HepG2 (cell line): Measurements from ENCODE around the gene KIF3C. TPM values are rescaled to one million over a fixed set of nuclear protein-coding genes. Genes with fewer than 3 reads are reported as not detected.
A peak's percentile ranks its signal among the peaks of the same experiment; 100 is the strongest.

ENCODE experiments used
- CBX5 ChIP-seq: sonication (generic); formaldehyde crosslinking; IDR thresholded peaks from 2 replicates; pipeline ENCODE4 v1.4.0; 2020; ENCODE audit warnings: missing genetic modification reagents, borderline replicate concordance
- DNMT3B ChIP-seq: conservative IDR thresholded peaks from 2 replicates; pipeline ENCODE4 v1.6.1; 2016; ENCODE audit warnings: missing biosample characterization, control low read depth
- FOSL2 ChIP-seq: sonication (generic); formaldehyde crosslinking; IDR thresholded peaks from 2 replicates; pipeline ENCODE4 v1.4.0; 2020; ENCODE audit warnings: missing genetic modification reagents
- FOXO1 ChIP-seq: sonication (generic); formaldehyde crosslinking; IDR thresholded peaks from 2 replicates; pipeline ENCODE4 v1.4.0; 2020; ENCODE audit warnings: missing genetic modification reagents
- HOXA3 ChIP-seq: sonication (generic); formaldehyde crosslinking; IDR thresholded peaks from 2 replicates; pipeline ENCODE4 v1.5.0; 2020; ENCODE audit warnings: missing genetic modification reagents
- IKZF1 ChIP-seq: fragments of 450-650 bp; IDR thresholded peaks from 2 replicates; pipeline ENCODE4 v1.7.1; 2016
- IKZF5 ChIP-seq: IDR thresholded peaks from 2 replicates; pipeline ENCODE4 v1.6.1; 2018; ENCODE audit warnings: missing genetic modification reagents, mild to moderate bottlenecking, missing compliant biosample characterization
- KLF16 ChIP-seq, 2 experiments: sonication (generic) in 1 of 2; formaldehyde crosslinking in 1 of 2; IDR thresholded peaks; 2 replicates each; pipeline versions ENCODE4 v1.6.1 to v1.8.0; 2016 to 2023; ENCODE audit warnings: missing genetic modification reagents in 2 of 2, missing compliant biosample characterization in 1 of 2
- KLF6 ChIP-seq: IDR thresholded peaks from 2 replicates; pipeline ENCODE4 v1.8.0; 2016; ENCODE audit warnings: missing biosample characterization, missing genetic modification reagents
- MED1 ChIP-seq: sonication (generic); formaldehyde crosslinking; IDR thresholded peaks from 2 replicates; pipeline ENCODE4 v1.4.0; 2020; ENCODE audit warnings: missing genetic modification reagents
- NCOA2 ChIP-seq: sonication (generic); formaldehyde crosslinking; IDR thresholded peaks from 2 replicates; pipeline ENCODE4 v1.8.0; 2022; ENCODE audit warnings: inconsistent platforms
- PATZ1 ChIP-seq: sonication (generic); formaldehyde crosslinking; IDR thresholded peaks from 2 replicates; pipeline ENCODE4 v1.4.0; 2020; ENCODE audit warnings: missing genetic modification reagents
- POGZ ChIP-seq: sonication (generic); formaldehyde crosslinking; IDR thresholded peaks from 2 replicates; pipeline ENCODE4 v1.4.0; 2020; ENCODE audit warnings: mild to moderate bottlenecking, missing genetic modification reagents
- SOX13 ChIP-seq, 3 experiments: fragments of 450-650 bp in 1 of 3; sonication (generic) in 1 of 3; formaldehyde crosslinking in 1 of 3; IDR thresholded peaks in 2 of 3; conservative IDR thresholded peaks in 1 of 3; 2 replicates each; pipeline versions ENCODE4 v1.5.0 to v1.6.1; 2016 to 2020; ENCODE audit warnings: antibody characterized with exemption in 1 of 3, mild to moderate bottlenecking in 1 of 3, missing compliant biosample characterization in 1 of 3, missing genetic modification reagents in 1 of 3, moderate library complexity in 1 of 3
- SRY ChIP-seq: sonication (generic); formaldehyde crosslinking; IDR thresholded peaks from 2 replicates; pipeline ENCODE4 v1.8.0; 2022; ENCODE audit warnings: mild to moderate bottlenecking, missing genetic modification reagents
- TBX2 ChIP-seq: sonication (generic); formaldehyde crosslinking; IDR thresholded peaks from 2 replicates; pipeline ENCODE4 v1.5.0; 2020; ENCODE audit warnings: missing genetic modification reagents, mild to moderate bottlenecking, borderline replicate concordance
- TFAP4 ChIP-seq: sonication (generic); IDR thresholded peaks from 2 replicates; pipeline ENCODE4 v1.6.1; 2016; ENCODE audit warnings: low read depth, borderline replicate concordance
- XRCC5 ChIP-seq: fragments of 200-400 bp; formaldehyde crosslinking; optimal IDR thresholded peaks from 2 replicates; pipeline ENCODE3; 2017; ENCODE audit warnings: mild to moderate bottlenecking, low read length
- ZBTB25 ChIP-seq: IDR thresholded peaks from 2 replicates; pipeline ENCODE4 v1.6.1; 2018; ENCODE audit warnings: missing genetic modification reagents
- ZFX ChIP-seq: sonication (generic); formaldehyde crosslinking; IDR thresholded peaks from 2 replicates; pipeline ENCODE4 v1.4.0; 2020; ENCODE audit warnings: mild to moderate bottlenecking, low read depth, missing genetic modification reagents, moderate library complexity
- ZNF143 ChIP-seq: sonication (generic); formaldehyde crosslinking; IDR thresholded peaks from 2 replicates; pipeline ENCODE4 v1.4.0; 2020; ENCODE audit warnings: missing genetic modification reagents
- ZNF20 ChIP-seq: sonication (generic); formaldehyde crosslinking; IDR thresholded peaks from 2 replicates; pipeline ENCODE4 v1.4.0; 2020; ENCODE audit warnings: mild to moderate bottlenecking, moderate library complexity, missing genetic modification reagents
- ZNF274 ChIP-seq: sonication (generic); formaldehyde crosslinking; IDR thresholded peaks from 2 replicates; pipeline ENCODE4 v1.5.1; 2020; ENCODE audit warnings: mild to moderate bottlenecking, missing genetic modification reagents
- ZNF275 ChIP-seq: sonication (generic); formaldehyde crosslinking; IDR thresholded peaks from 2 replicates; pipeline ENCODE4 v1.8.0; 2022; ENCODE audit warnings: missing genetic modification reagents, mild to moderate bottlenecking, inconsistent platforms, borderline replicate concordance
- ZNF616 ChIP-seq: sonication (generic); formaldehyde crosslinking; IDR thresholded peaks from 2 replicates; pipeline ENCODE4 v1.5.0; 2020; ENCODE audit warnings: low read depth, mild to moderate bottlenecking, missing genetic modification reagents
- polyA plus RNA-seq, 8 experiments: library from polyadenylated mRNA; depleted of rRNA in 3 of 8; stranded (reverse) in 7 of 8; unstranded in 1 of 8; fragments of >200 nt; fragmentation: Illumina TruSeq in 4 of 8; extraction: Trizol in 4 of 8; gene quantifications; 2 replicates each; pipeline versions ENCODE4 v1.2.1 to v1.2.3, GENCODE V29; 2011 to 2016; ENCODE audit warnings: low read depth in 4 of 8, missing spikeins in 1 of 8, mixed read lengths in 1 of 8; ENCODE audit not compliant: insufficient read depth in 1 of 8
- total RNA-seq, 5 experiments: library from RNA; depleted of rRNA; stranded (reverse); fragments of >200 nt; fragmentation: Illumina TruSeq; extraction: Trizol; gene quantifications; 2 replicates each; pipeline ENCODE4 v1.2.3, GENCODE V29; 2016; ENCODE audit warnings: low read depth in 1 of 5

KIF3C gene
- total and polyA plus RNA-seq, 2 of the 13 experiments (the other 11 are each of a cell fraction or from before 2014, with no cell fraction given): 3.6 to 4.9 TPM

- TF ChIP-seq PATZ1: peak; percentile 53
- TF ChIP-seq TFAP4: peak; percentile 79
- TF ChIP-seq TBX2 (CRISPR knock-in tag): peak; percentile 48; the same call in 1 of the 2 replicates
- TF ChIP-seq MED1 (CRISPR knock-in tag): peak; percentile 28; the same call in 1 of the 2 replicates
- peak; percentile 83 for TF ChIP-seq IKZF5
- peak; percentile 67; the same call in 1 of the 2 replicates for TF ChIP-seq ZBTB25 (CRISPR knock-in tag)
- TF ChIP-seq ZNF274: no peak
- TF ChIP-seq FOXO1 (CRISPR knock-in tag): peak; percentile 48; the same call in 1 of the 2 replicates
- TF ChIP-seq SRY (CRISPR knock-in tag): no peak
- TF ChIP-seq NCOA2: peak; percentile 50; the same call in 1 of the 2 replicates
- TF ChIP-seq DNMT3B: no peak
- 0 out of 2 replicates have a peak, but pooled peaks have one; percentile 60 for TF ChIP-seq KLF6 (CRISPR knock-in tag)
- TF ChIP-seq POGZ (CRISPR knock-in tag): 0 out of 2 replicates have a peak, but pooled peaks have one; percentile 46
- TF ChIP-seq IKZF1: no peak
- peak; percentile 86 for TF ChIP-seq XRCC5
- TF ChIP-seq HOXA3: peak; percentile 58; the same call in 1 of the 2 replicates
- peak in 1 of 2 experiments; percentile 66; a peak in 1 of 4 replicates for TF ChIP-seq KLF16 (CRISPR knock-in tag; IDR thresholded peaks at IDR 0.05)
- TF ChIP-seq CBX5 (CRISPR knock-in tag): peak; percentile 77; the same call in 1 of the 2 replicates
- TF ChIP-seq FOSL2 (CRISPR knock-in tag): peak; percentile 50; the same call in 1 of the 2 replicates
- TF ChIP-seq SOX13 (IDR thresholded peaks at IDR 0.05): no peak
- TF ChIP-seq SOX13 (CRISPR knock-in tag; conservative IDR thresholded peaks at IDR 0.05 in 1 of 2, IDR thresholded peaks at IDR 0.05 in 1 of 2): peak in 1 of 2 experiments; percentile 45; a peak in 1 of 4 replicates
- peak; percentile 37; the same call in 1 of the 2 replicates for TF ChIP-seq ZNF143 (CRISPR knock-in tag)
- TF ChIP-seq ZNF20 (CRISPR knock-in tag): no peak
- TF ChIP-seq ZNF275 (CRISPR knock-in tag): no peak
- peak; percentile 81 for TF ChIP-seq ZFX
- no peak for TF ChIP-seq ZNF616 (CRISPR knock-in tag)
These were observed 31.2 kb downstream of the KIF3C start (continued) for GRCh38 chr2:25951071-25951547.
